GM12892 (cell line): ENCODE measurements around the gene CSTB.

Source experiments
- DNase-seq: peaks from one replicate; pipeline ENCODE4 v3.0.0; 2011; ENCODE audit not compliant: insufficient read length
- FAIRE-seq: peaks from 2 replicates; lab custom pipeline; 2011; peaks lifted over from hg19 to GRCh38; lab: Jason Lieb, UNC
- POLR2A ChIP-seq: IDR thresholded peaks from 2 replicates; pipeline ENCODE4 v1.6.1; 2011; ENCODE audit warnings: low read depth, low read length, control low read depth
- POLR2AphosphoS5 ChIP-seq: IDR thresholded peaks from 2 replicates; pipeline ENCODE4 v1.6.1; 2011; ENCODE audit warnings: low read depth, low read length, control low read depth
- TAF1 ChIP-seq: IDR thresholded peaks from 2 replicates; pipeline ENCODE4 v1.6.1; 2011; ENCODE audit warnings: low read depth, mild to moderate bottlenecking, control low read depth, low read length, borderline replicate concordance

Gene CSTB

DNA sequence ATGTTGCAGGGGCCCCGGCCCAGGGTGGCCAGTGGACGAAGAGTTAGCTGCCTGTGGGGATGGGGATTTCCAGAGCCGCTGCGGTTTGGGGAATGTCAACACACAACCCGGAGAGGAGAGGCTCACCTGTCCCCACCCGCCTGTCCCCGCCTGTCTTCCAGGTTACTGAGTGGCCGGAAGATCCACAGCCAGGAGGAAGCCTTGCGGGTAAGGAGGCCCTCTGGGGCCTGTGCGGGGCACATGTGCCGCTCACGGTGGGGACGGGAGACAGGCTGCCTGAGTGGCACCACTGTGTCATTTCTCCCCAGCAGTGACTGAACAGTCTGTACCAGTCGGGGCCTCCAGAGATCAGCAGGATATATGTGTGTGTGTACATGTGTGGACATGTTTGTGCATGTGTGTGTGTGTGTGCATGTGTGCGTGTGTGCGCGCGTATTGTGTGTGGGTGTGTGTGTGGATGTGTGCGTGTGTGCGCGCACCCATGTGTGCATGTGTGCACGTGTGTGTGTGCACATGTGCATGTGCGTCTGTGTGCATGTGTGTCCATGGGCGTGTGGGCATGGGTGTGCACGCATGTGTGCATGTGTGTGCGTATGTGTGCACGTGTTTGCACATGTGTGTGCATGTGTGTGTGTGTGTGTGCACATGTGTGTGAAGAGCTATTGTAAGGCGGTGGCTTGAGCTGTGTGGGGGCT, 25.6 kb downstream of the CSTB start:
- DNase-seq, result no peak
- TF ChIP-seq POLR2AphosphoS5, result peak; percentile 41; the same call in 1 of the 2 replicates
- TF ChIP-seq POLR2A, result no peak
- no peak for FAIRE-seq

DNA sequence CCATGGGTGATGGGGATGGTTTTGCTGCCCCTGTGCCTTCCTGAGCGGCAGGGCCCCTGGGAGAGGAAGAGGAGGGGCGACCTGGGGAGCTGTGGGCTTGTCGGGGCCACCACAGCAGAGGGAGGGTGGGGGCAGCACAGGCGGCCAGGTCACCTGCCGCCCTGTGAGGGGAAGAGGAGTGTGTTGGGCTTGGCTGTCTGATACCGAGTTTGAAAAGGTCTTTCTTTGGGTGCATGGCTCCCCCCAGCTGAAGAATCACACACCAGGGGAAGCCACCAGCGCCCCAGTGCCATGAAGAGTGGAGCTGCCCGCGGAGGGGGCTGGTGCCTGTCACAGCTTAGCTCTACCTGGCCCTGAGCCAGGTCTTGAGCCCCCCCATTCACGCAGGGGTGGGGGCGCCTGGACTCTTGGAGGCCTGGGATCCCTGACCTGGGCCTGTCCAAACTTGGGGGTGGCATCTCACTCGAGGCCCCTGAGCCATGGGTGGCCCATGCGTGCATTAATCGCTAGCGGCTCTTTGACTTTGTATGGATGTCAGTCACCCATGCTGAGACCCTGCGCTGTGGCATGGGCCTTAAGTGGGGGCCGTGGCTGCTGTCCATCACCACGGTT, 26.4 kb downstream of the CSTB start:
- no peak for DNase-seq
- no peak for FAIRE-seq
- TF ChIP-seq TAF1, result no peak
- TF ChIP-seq POLR2AphosphoS5, result no peak
- no peak for TF ChIP-seq POLR2A

DNA sequence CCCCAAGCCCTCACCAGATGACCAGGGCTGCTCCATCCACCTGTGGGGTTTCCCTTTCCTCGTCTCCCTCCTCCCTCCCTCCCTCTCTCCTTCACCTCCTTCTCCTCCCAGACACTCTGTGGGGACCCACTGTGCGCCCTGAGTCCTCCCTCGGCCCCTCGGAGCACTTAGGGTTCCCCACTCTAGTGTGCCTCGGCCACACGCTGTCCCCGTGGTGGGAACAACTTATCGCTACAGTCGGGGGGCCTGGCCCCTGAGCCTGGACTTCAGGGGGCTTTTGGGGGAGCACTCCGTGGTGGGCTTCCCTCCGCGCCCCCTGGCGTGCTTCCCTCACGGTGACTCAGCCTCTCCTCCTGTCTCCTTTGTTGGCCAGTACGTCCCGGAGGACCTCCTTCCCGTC, 27.5 kb downstream of the CSTB start:
- DNase-seq (no peak), FAIRE-seq (no peak)
- TF ChIP-seq POLR2A, result no peak
- TF ChIP-seq POLR2AphosphoS5, result no peak
- TF ChIP-seq TAF1, result no peak

GRCh38 chr21:43745772-43746517, 30.2 kb downstream of the CSTB start:
- TF ChIP-seq POLR2A (no peak), TAF1 (no peak), POLR2AphosphoS5 (no peak)

GRCh38 chr21:43744725-43745124, 31.4 kb downstream of the CSTB start:
- FAIRE-seq, result no peak
- DNase-seq, result no peak
- TF ChIP-seq POLR2AphosphoS5, result no peak

More at GRCh38 chr21:43745772-43746517, 30.2 kb downstream of the CSTB start:
- FAIRE-seq, result no peak
- no peak for DNase-seq

DNA sequence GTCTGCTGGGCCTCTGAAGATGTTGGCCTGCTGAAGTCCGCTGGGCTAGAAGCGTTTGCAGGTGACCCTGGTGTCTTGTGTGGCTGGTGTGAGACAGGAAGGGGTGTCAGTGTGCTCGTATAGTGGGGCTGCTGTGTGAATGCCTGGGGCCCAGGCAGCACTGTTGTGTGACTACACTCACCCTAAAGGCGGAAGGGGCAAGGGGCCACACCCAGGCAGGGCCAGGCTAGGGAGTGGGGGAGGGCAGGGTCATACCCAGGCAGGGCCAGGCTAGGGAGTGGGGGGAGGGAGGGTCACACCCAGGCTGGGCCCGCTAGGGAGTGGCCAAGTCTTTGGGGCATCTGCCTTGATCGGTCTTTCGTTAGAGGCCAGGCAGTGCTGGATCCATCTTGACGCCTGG, 32.2 kb downstream of the CSTB start:
- FAIRE-seq (no peak), DNase-seq (no peak)
- TF ChIP-seq POLR2A (no peak), TAF1 (no peak), POLR2AphosphoS5 (no peak)

DNA sequence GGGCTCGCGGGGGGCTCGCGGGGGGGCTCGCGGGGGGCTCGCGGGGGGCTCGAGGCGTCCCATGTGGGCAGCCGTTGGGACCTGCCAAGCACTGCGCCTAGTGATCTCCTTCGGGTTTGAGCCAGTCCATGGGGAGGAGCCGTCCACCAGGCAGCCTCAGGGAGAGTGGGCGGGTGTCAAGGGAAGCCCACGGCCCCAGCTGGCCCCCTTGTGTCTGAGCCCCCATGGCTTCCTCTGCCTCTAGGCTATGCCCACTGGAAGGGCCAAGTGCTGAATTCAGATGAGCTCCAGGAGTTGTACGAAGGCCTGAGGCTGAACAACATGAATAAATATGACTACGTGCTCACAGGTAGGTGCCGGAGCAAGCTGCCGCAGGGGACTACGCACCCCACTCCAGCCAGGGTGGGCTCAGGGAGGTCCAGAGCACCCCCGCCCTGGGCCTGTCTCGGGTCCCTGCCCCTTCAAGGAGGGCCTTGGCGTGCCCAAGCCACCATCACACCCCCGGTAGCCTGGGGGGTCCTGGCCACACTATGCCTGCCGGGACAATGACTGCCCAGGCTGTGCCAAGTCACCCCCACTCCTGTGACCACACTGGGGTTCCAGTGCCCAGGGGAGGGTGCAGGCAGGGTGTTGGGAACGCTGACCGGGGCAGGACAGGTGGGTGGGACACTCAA, 34.5 kb downstream of the CSTB start:
- no peak for DNase-seq
- TF ChIP-seq POLR2AphosphoS5, result no peak
- TF ChIP-seq POLR2A, result no peak
- TF ChIP-seq TAF1, result no peak
- no peak for FAIRE-seq

DNA sequence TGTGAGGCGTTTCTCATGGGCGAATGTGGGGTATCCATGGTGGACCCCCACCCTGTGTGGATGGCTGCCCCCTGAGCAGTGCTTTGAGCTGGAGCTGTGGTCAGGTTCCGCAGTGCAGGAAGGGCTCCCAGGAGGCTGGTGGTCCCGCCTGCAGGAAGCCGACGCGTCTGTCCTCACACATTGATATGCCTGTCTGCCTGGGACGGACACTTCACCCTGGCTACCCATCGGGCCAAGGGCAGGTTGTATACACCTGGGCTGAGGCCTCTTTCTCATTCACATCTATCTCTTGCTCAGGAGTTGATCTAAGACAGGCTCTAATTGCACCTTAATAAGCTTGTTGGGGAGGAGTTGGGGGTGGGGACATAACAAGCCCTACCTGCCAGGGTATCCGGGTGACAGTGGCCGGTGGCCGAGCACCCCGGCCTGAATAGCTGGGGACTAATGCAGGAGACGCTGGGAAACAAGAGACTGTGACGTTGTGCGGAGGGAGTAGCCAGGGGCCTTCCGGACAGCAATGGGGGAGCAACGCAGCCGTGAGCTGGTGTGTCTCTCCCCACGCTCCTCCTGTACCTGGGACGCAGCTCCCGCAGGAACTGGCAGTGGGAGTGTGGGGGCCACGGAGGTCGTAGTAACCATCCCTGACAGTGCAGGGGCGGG, 35.5 kb downstream of the CSTB start:
- DNase-seq (no peak), FAIRE-seq (no peak)
- TF ChIP-seq TAF1 (no peak), POLR2AphosphoS5 (no peak), POLR2A (no peak)

DNA sequence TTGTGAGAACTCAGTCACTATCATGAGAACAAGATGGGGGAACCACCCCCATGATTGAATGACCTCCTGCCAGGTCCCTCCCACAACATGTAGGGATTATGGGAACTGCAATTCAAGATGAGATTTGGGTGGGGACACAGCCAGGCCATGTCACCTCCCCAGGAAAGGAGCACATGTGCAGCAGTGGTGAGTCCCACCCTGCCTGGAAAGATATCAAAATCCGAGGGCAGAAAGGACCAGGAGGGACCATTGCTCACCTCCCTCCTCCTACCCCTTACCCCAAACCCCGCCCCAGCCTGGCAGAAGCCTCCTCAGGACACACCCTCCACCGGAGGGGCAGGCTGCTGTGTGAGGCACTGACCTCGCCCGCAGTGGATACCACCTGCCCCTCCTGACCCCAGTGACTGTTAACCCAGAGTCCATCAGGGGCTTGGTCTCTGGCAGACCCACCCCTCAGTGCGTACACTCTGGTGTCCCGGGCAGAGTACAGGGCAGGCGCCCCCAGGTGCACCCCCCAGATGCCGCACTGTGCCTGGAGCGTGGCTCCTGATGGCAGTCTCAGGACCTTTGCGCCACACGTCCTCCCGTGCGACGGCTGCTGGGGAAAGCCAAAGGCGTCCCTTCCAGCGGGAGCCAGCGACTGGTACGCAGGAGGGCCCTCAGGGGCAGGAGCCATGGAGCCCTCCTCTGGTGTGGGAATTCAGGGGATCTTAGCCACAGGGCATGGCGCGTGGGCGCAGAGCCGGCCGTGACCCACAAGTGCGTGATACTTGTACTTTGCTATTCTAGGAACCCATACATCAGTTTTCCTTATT, 36.3 kb downstream of the CSTB start:
- no peak for FAIRE-seq

More for the DNA sequence above, 36.3 kb downstream of the CSTB start:
- TF ChIP-seq POLR2AphosphoS5 (no peak), TAF1 (no peak), POLR2A (no peak)
- no peak for DNase-seq
